ENCODE measurements around the gene ATL2.
"Not testable (repeated sequence)": the region's sequence is repeated elsewhere in the genome, so short reads cannot be mapped to it uniquely, and the experiment has no call there.

The ATL2 gene

DNA sequence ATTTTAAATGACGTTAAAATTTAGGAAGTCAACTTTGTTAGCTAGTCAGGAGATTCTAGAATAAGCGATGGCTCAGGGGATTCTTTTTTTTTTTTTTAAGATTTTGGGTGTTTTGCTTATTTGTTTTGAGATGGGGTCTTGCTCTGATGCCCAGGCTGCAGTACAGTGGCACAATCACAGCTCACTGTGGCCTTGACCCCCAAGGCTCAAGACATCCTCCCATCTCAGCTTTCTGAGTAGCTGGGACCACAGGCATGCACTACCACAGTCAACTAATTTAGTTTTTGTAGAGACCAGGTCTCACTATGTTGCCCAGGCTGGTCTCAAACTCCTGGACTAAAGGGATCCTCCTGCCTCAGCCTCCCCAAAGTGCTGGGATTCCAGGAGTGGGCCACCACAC, 16.9 kb downstream of the ATL2 start:
- DNase-seq (ENCODE audit: insufficient read length), result no peak
- no peak for TF ChIP-seq TAF1 (IDR thresholded peaks at IDR 0.05; ENCODE audit: borderline replicate concordance, low read depth, low read length)
- TF ChIP-seq POLR2A (IDR thresholded peaks at IDR 0.05; ENCODE audit: low read depth, low read length), result no peak
- no peak for TF ChIP-seq POLR2AphosphoS5 (IDR thresholded peaks at IDR 0.05; ENCODE audit: low read depth, low read length)
- no peak for FAIRE-seq

GRCh38 chr2:38353402-38353801, 23.7 kb downstream of the ATL2 start:
- DNase-seq (ENCODE audit: insufficient read length) (no peak), FAIRE-seq (no peak)
- TF ChIP-seq POLR2AphosphoS5 (IDR thresholded peaks at IDR 0.05; ENCODE audit: low read depth, low read length) (no peak), POLR2A (IDR thresholded peaks at IDR 0.05; ENCODE audit: low read depth, low read length) (no peak), TAF1 (IDR thresholded peaks at IDR 0.05; ENCODE audit: borderline replicate concordance, low read depth, low read length) (no peak)

DNA sequence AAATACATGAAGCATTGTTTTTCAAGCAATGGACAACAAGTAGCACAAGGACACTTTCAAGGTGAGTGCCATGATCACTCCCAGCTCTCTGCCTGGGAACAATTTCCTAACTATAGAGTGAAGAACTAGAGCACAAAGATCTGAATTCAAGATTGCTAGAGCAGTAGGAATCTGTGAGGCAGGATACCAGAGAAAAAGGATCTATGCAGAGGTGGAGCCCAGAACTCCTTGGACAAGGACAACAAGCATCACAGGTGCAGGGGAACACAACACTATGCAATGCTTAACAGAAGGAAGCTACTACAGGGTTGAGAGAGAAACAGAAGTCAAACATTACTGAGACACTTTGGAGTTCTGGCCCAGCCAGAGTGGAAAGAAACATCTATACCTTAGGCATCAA, 24.7 kb downstream of the ATL2 start:
- no peak for FAIRE-seq
- DNase-seq (ENCODE audit: insufficient read length), result no peak
- TF ChIP-seq POLR2AphosphoS5 (IDR thresholded peaks at IDR 0.05; ENCODE audit: low read depth, low read length) (no peak), TAF1 (IDR thresholded peaks at IDR 0.05; ENCODE audit: borderline replicate concordance, low read depth, low read length) (no peak), POLR2A (IDR thresholded peaks at IDR 0.05; ENCODE audit: low read depth, low read length) (no peak)

- FAIRE-seq, result no peak
These were observed 31.6 kb downstream of the ATL2 start for GRCh38 chr2:38345323-38346038.

DNA sequence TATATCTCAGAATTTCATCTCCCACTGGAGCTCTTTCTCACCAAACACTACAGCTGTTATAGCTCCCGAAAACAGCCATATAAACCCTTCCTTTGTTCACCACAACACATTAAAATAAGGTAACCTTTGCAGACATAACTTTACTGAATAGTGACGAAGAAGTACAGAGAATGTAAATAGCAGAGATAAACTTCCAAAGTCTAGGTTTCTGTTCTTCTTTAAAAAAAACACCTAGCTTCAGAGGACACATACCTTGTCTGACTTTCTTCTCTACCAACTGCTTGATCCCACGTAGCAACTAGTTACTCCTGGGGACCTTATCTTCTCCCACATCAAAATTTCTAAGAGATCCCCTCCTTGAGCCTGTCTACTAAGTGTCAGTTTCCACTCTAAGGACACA, 32.3 kb downstream of the ATL2 start:
- peak; percentile 21 for FAIRE-seq
- TF ChIP-seq TAF1 (IDR thresholded peaks at IDR 0.05; ENCODE audit: borderline replicate concordance, low read depth, low read length) (no peak), POLR2AphosphoS5 (IDR thresholded peaks at IDR 0.05; ENCODE audit: low read depth, low read length) (no peak), POLR2A (IDR thresholded peaks at IDR 0.05; ENCODE audit: low read depth, low read length) (no peak)
- no peak for DNase-seq (ENCODE audit: insufficient read length)

More at GRCh38 chr2:38345323-38346038, 31.6 kb downstream of the ATL2 start:
- no peak for DNase-seq (ENCODE audit: insufficient read length)
- TF ChIP-seq TAF1 (IDR thresholded peaks at IDR 0.05; ENCODE audit: borderline replicate concordance, low read depth, low read length), result no peak
- TF ChIP-seq POLR2AphosphoS5 (IDR thresholded peaks at IDR 0.05; ENCODE audit: low read depth, low read length), result no peak
- TF ChIP-seq POLR2A (IDR thresholded peaks at IDR 0.05; ENCODE audit: low read depth, low read length), result no peak

DNA sequence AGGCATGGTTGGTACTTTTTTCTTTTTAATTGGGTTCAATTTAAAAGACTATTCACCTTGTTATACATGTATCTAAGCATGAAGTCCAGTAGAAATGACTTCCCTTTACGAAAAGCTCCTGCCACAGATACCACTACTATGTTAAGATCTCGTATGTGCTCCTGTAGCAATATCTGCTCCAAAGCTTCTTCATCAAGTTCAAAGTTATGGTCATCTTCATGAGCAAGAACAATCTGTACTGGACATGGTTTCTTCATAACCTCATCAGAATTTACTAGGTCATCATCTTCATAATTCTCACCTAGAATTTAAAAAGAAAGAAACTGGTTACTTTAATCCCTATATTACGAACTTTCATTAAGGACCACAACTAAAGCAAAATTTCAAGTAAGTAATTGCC, 33.9 kb downstream of the ATL2 start:
- no peak for FAIRE-seq
- TF ChIP-seq POLR2A (IDR thresholded peaks at IDR 0.05; ENCODE audit: low read depth, low read length), result no peak
- no peak for TF ChIP-seq POLR2AphosphoS5 (IDR thresholded peaks at IDR 0.05; ENCODE audit: low read depth, low read length)
- TF ChIP-seq TAF1 (IDR thresholded peaks at IDR 0.05; ENCODE audit: borderline replicate concordance, low read depth, low read length), result no peak

GRCh38 chr2:38336621-38337020, 40.5 kb downstream of the ATL2 start:
- FAIRE-seq (no peak), DNase-seq (ENCODE audit: insufficient read length) (no peak)
- TF ChIP-seq POLR2A (IDR thresholded peaks at IDR 0.05; ENCODE audit: low read depth, low read length) (no peak), TAF1 (IDR thresholded peaks at IDR 0.05; ENCODE audit: borderline replicate concordance, low read depth, low read length) (no peak), POLR2AphosphoS5 (IDR thresholded peaks at IDR 0.05; ENCODE audit: low read depth, low read length) (no peak)

More for the DNA sequence above, 33.9 kb downstream of the ATL2 start:
- DNase-seq (ENCODE audit: insufficient read length), result no peak

DNA sequence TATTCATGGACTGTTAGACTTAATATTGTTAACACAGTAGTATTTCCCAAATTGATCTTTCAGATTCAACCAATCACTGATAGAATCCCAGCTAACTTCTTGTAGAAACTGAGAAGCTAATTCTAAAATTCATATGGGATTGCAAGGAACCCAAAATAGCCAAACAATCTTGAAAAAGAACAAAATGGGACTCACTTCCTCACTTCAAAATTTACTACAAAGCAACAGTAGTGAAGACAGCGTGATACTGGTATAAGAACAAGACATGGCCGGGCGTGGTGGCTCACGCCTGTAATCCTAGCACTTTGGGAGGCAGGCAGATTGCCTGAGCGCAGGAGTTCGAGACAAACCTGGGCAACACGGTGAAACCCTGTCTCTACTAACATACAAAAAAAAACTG, 46.3 kb downstream of the ATL2 start:
- DNase-seq (ENCODE audit: insufficient read length) (no peak), FAIRE-seq (no peak)

GRCh38 chr2:38327580-38327979, 49.5 kb downstream of the ATL2 start:
- no peak for FAIRE-seq
- TF ChIP-seq TAF1 (IDR thresholded peaks at IDR 0.05; ENCODE audit: borderline replicate concordance, low read depth, low read length) (no peak), POLR2AphosphoS5 (IDR thresholded peaks at IDR 0.05; ENCODE audit: low read depth, low read length) (no peak), POLR2A (IDR thresholded peaks at IDR 0.05; ENCODE audit: low read depth, low read length) (no peak)
- DNase-seq (ENCODE audit: insufficient read length), result no peak

More for the DNA sequence above, 46.3 kb downstream of the ATL2 start:
- TF ChIP-seq POLR2AphosphoS5 (IDR thresholded peaks at IDR 0.05; ENCODE audit: low read depth, low read length) (no peak), POLR2A (IDR thresholded peaks at IDR 0.05; ENCODE audit: low read depth, low read length) (no peak), TAF1 (IDR thresholded peaks at IDR 0.05; ENCODE audit: borderline replicate concordance, low read depth, low read length) (no peak)

- TF ChIP-seq POLR2AphosphoS5 (IDR thresholded peaks at IDR 0.05; ENCODE audit: low read depth, low read length) (no peak), POLR2A (IDR thresholded peaks at IDR 0.05; ENCODE audit: low read depth, low read length) (no peak), TAF1 (IDR thresholded peaks at IDR 0.05; ENCODE audit: borderline replicate concordance, low read depth, low read length) (no peak)
- FAIRE-seq, result no peak
- DNase-seq (ENCODE audit: insufficient read length), result no peak
These were observed 53.5 kb downstream of the ATL2 start for GRCh38 chr2:38323623-38324022.

- TF ChIP-seq POLR2A (IDR thresholded peaks at IDR 0.05; ENCODE audit: low read depth, low read length), result no peak
- no peak for TF ChIP-seq TAF1 (IDR thresholded peaks at IDR 0.05; ENCODE audit: borderline replicate concordance, low read depth, low read length)
- no peak for TF ChIP-seq POLR2AphosphoS5 (IDR thresholded peaks at IDR 0.05; ENCODE audit: low read depth, low read length)
- FAIRE-seq (no peak), DNase-seq (ENCODE audit: insufficient read length) (no peak)
These were observed 54.7 kb downstream of the ATL2 start for GRCh38 chr2:38322224-38322914.

- not testable (repeated sequence) for FAIRE-seq; DNase-seq (ENCODE audit: insufficient read length)
These were observed 57.8 kb downstream of the ATL2 start for GRCh38 chr2:38319240-38319639.

Measured in GM12892 (cell line).